GM19324 (cell line): ENCODE results near the gene SCGB1A1.

Experiments
- ATAC-seq: cut with Tn5 transposase; IDR thresholded peaks from one replicate; pipeline ENCODE4 v1.9.1; 2021; ENCODE audit warnings: mild to moderate bottlenecking, moderate library complexity; ENCODE audit not compliant: unreplicated experiment, low FRiP score

Gene SCGB1A1

GRCh38 chr11:62395885-62396551, 22.8 kb upstream of the SCGB1A1 start:
- ATAC-seq: no peak

- ATAC-seq: no peak
Observed at GRCh38 chr11:62398011-62398994, 20.5 kb upstream of the SCGB1A1 start.

GRCh38 chr11:62399172-62399877, 19.5 kb upstream of the SCGB1A1 start:
- ATAC-seq: no peak

GRCh38 chr11:62399878-62400266, 19.0 kb upstream of the SCGB1A1 start:
- ATAC-seq: no peak

- no peak for ATAC-seq
Observed at GRCh38 chr11:62400281-62400680, 18.6 kb upstream of the SCGB1A1 start.

- ATAC-seq: no peak
Observed at GRCh38 chr11:62400760-62401159, 18.1 kb upstream of the SCGB1A1 start.

GRCh38 chr11:62401356-62401755, 17.5 kb upstream of the SCGB1A1 start:
- no peak for ATAC-seq

- no peak for ATAC-seq
Observed at GRCh38 chr11:62401811-62402210, 17.0 kb upstream of the SCGB1A1 start.

GRCh38 chr11:62402226-62402959, 16.4 kb upstream of the SCGB1A1 start:
- no peak for ATAC-seq

- ATAC-seq: no peak
Observed at GRCh38 chr11:62402960-62403730, 15.7 kb upstream of the SCGB1A1 start.

GRCh38 chr11:62404435-62404834, 14.4 kb upstream of the SCGB1A1 start:
- no peak for ATAC-seq

GRCh38 chr11:62404901-62405300, 13.9 kb upstream of the SCGB1A1 start:
- ATAC-seq: no peak

GRCh38 chr11:62406034-62406433, 12.8 kb upstream of the SCGB1A1 start:
- no peak for ATAC-seq

- ATAC-seq: no peak
Observed at GRCh38 chr11:62409831-62410230, 9.0 kb upstream of the SCGB1A1 start.

- no peak for ATAC-seq
Observed at GRCh38 chr11:62410972-62411371, 7.9 kb upstream of the SCGB1A1 start.

- no peak for ATAC-seq
Observed at GRCh38 chr11:62411524-62411923, 7.3 kb upstream of the SCGB1A1 start.

- no peak for ATAC-seq
Observed at GRCh38 chr11:62413060-62413696, 5.7 kb upstream of the SCGB1A1 start.

GRCh38 chr11:62416596-62416995, 2.2 kb upstream of the SCGB1A1 start:
- no peak for ATAC-seq

- no peak for ATAC-seq
Observed at GRCh38 chr11:62418136-62418535, 697 bp upstream of the SCGB1A1 start.
